ENCODE results near the gene DNAJC15. TPM values are rescaled to one million over a fixed set of nuclear protein-coding genes. Genes with fewer than 3 reads are reported as not detected.
A peak's percentile ranks its signal among the peaks of the same experiment; 100 is the strongest.

The DNAJC15 gene
- total and polyA plus RNA-seq, 2 of the 8 experiments (the other 6 are each of a cell fraction or from before 2014, with no cell fraction given), result 5.8 to 20.8 TPM

- POLR2A ChIA-PET (ENCODE audit: partially characterized antibody), result interaction anchor here (0.6 to 1.7 kb wide), 11 partner anchors 9 to 157 kb away, joined by 3 to 5 read pairs (median 4); no protein-coding TSS in a partner anchor
- peak overlapping the region; percentile 90 for H3K18ac ChIP-seq (ENCODE audit: extremely low read depth, low read length)
- TF ChIP-seq KDM1A (IDR thresholded peaks at IDR 0.05; ENCODE audit: borderline replicate concordance, low read length), result no peak
- TF ChIP-seq ATF2 (IDR thresholded peaks at IDR 0.05; ENCODE audit: low read length), result no peak
- TF ChIP-seq KDM4A (IDR thresholded peaks at IDR 0.05; ENCODE audit: low read depth, low read length, severe bottlenecking), result no peak
- no peak for TF ChIP-seq ASH2L (IDR thresholded peaks at IDR 0.05; ENCODE audit: low read length)
- TF ChIP-seq USF2 (IDR thresholded peaks at IDR 0.05; ENCODE audit: low read length), result no peak
- TF ChIP-seq POU5F1 (IDR thresholded peaks at IDR 0.05; ENCODE audit: low read depth, low read length), result no peak
- no peak for TF ChIP-seq BCL11A (IDR thresholded peaks at IDR 0.05; ENCODE audit: low read depth in 2 of 2, low read length in 2 of 2)
- TF ChIP-seq CREB1 (IDR thresholded peaks at IDR 0.05), result no peak
- no peak overlapping the region for H3K4ac ChIP-seq (replicated peaks; ENCODE audit: insufficient read length, low read depth, low read length)
- H4K20me1 ChIP-seq (replicated peaks in 1 of 2; ENCODE audit: control insufficient read depth in 1 of 2, insufficient read depth in 2 of 2, low read length in 2 of 2), result no peaks in the 10 kb centered on the region
- no peak overlapping the region for H3K23ac ChIP-seq (ENCODE audit: insufficient read length)
- H4K5ac ChIP-seq (ENCODE audit: insufficient read length, low read depth, low read length), result no peak overlapping the region
- no peak overlapping the region for H4K91ac ChIP-seq (replicated peaks; ENCODE audit: insufficient read length, low read length)
- peaks cover 0 to 5% (median 2%) of the 10 kb centered on the region in 4 experiments; a peak in 1 of 7 replicates for H3K27me3 ChIP-seq (replicated peaks in 1 of 4; ENCODE audit: control insufficient read depth in 3 of 4, extremely low read depth in 1 of 4, insufficient read depth in 3 of 4, low read length in 3 of 4)
- H3K4me1 ChIP-seq (replicated peaks in 1 of 4; ENCODE audit: control insufficient read depth in 3 of 4, insufficient read depth in 4 of 4, low read length in 3 of 4), result no peaks in the 10 kb centered on the region
- H3K9ac ChIP-seq (replicated peaks in 1 of 4; ENCODE audit: extremely low read depth in 1 of 4, low read depth in 3 of 4, low read length in 3 of 4), result peak overlapping the region in 2 of 4 experiments; percentile 73 to 74; a peak in 4 of 7 replicates
- no peak overlapping the region for H4K8ac ChIP-seq (ENCODE audit: extremely low read depth, insufficient read depth, low read length)
- no peaks in the 10 kb centered on the region for H3K79me1 ChIP-seq (ENCODE audit: low read depth, low read length)
- peak overlapping the region; percentile 61; the same call in 1 of the 2 replicates for H2BK5ac ChIP-seq (ENCODE audit: low read depth, low read length)
- no peak overlapping the region for H2BK20ac ChIP-seq (ENCODE audit: low read length)
- H2AFZ ChIP-seq (ENCODE audit: low read length), result peak overlapping the region; percentile 97
- H3K56ac ChIP-seq (replicated peaks; ENCODE audit: insufficient read length, low read depth, low read length), result no peak overlapping the region
- peak overlapping the region; percentile 76 to 79 for H3K4me2 ChIP-seq (ENCODE audit: insufficient read depth in 1 of 2, low read depth in 2 of 2, low read length in 2 of 2)
- H3K36me3 ChIP-seq (ENCODE audit: control insufficient read depth in 2 of 4, insufficient read depth in 4 of 4, low read length in 3 of 4), result no peaks in the 10 kb centered on the region
- H2BK15ac ChIP-seq (ENCODE audit: low read length), result peak overlapping the region; percentile 94
- peak overlapping the region; percentile 85; the same call in 1 of the 2 replicates for H2BK12ac ChIP-seq (ENCODE audit: low read depth, low read length)
- H3K79me2 ChIP-seq (ENCODE audit: control insufficient read depth in 1 of 2, insufficient read depth in 2 of 2, low read length in 2 of 2), result peaks cover 0 to 10% of the 10 kb centered on the region in 2 experiments; a peak in 2 of 4 replicates
- DNase-seq (ENCODE audit: low read depth in 1 of 2, low spot score in 2 of 2), result no peak
- 61% methylated on average over 12 of the region's 12 CpGs; no CpG with 5 or more reads in 1 of the 2 experiments for WGBS, 2 experiments (ENCODE audit: extremely low coverage in 1 of 2, insufficient coverage in 1 of 2, insufficient read length in 1 of 2, insufficient replicate concordance in 2 of 2, low coverage in 1 of 2, low lambda C conversion rate in 2 of 2, missing lambda C conversion rate in 1 of 2)
- no peak overlapping the region for H2BK120ac ChIP-seq (replicated peaks; ENCODE audit: low read depth, low read length)
- H3K23me2 ChIP-seq (ENCODE audit: low read depth, low read length), result peaks cover 4% of the 10 kb centered on the region; the same call in 1 of the 2 replicates
- peak overlapping the region; percentile 65 to 82 (median 74) for H3K4me3 ChIP-seq (ENCODE audit: extremely low read depth in 1 of 4, insufficient read depth in 2 of 4, low read depth in 3 of 4, low read length in 4 of 4)
- no peak for FAIRE-seq
- CTCF ChIA-PET (ENCODE audit: partially characterized antibody), result interaction anchor here (0.6 to 2.4 kb wide), 6 partner anchors 26 to 148 kb away, joined by 3 to 9 read pairs (median 4); no protein-coding TSS in a partner anchor
- H3K9me3 ChIP-seq (ENCODE audit: insufficient read depth in 2 of 2, low read depth in 1 of 2, low read length in 1 of 2), result no peaks in the 10 kb centered on the region
- H3K27ac ChIP-seq (ENCODE audit: low read depth, low read length), result no peak overlapping the region
- no peak overlapping the region for H2AK5ac ChIP-seq (ENCODE audit: low read depth, low read length)
- no peak overlapping the region for H3K14ac ChIP-seq (ENCODE audit: insufficient read length)
Measured at GRCh38 chr13:43022934-43023288, 475 bp upstream of the DNAJC15 start.
